Activated CD4-positive, alpha-beta T cell treated with anti-CD3 and anti-CD28 coated beads for 24 hours (primary cell): ENCODE data around the gene OR8B3.

Source experiments
- DNase-seq, 2 donors: peaks; one replicate each; pipeline ENCODE4 v3.0.0-alpha.2; 2020; ENCODE audit warnings: low read depth in 2 of 2

The OR8B3 gene

GRCh38 chr11:124376280-124376679, 22.5 kb downstream of the OR8B3 start:
- DNase-seq, result no peak

GRCh38 chr11:124359566-124359965, 39.3 kb downstream of the OR8B3 start:
- no peak for DNase-seq

GRCh38 chr11:124346311-124346955, 52.4 kb downstream of the OR8B3 start:
- no peak for DNase-seq
